ENCODE results near the gene FNBP1.
"Not testable (repeated sequence)": the region's sequence is repeated elsewhere in the genome, so short reads cannot be mapped to it uniquely, and the experiment has no call there.

Gene FNBP1

DNA sequence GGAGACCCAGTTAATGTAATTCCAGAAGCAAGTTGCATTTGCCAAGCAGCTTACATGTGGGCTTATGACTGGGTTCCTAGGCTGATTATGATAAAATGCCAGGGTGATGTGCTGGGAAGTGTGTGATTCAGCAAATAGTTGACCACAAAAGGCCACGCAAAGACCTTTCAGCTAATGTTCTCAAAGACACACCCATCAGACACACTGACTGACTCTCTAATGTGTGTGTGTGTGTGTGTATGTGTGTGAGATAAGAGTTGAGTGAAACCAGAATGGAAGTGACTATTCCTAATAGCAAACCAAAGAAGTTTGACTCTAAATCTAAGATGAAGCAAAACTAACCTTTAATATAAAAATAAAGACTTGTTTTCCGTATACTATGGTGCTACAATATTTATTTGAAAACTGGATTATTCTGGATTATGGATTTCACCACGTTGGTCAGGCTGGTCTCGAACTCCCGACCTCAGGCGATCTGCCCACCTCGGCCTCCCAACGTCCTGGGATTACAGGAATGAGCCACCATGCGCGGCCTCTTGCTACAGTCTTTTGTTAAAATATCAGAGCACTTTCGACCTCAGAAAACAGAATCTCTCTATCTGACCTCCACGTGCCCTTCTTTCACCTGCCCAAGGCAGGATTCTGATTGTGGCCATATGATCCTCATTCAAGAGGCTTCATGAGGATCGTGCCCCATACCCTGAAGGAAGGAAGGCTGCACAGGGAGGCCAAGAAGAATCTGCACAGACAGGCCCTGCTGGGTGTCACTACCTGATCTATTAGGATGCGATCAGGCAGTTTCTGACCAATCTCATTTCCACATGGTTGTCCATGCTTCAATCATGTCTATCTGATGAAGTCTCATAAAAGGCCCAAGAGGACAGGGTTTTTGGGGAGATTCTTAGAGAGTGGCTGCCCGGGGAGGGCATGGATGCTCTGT lies 132.1 kb downstream of the FNBP1 start:
- no peak for DNase-seq

DNA sequence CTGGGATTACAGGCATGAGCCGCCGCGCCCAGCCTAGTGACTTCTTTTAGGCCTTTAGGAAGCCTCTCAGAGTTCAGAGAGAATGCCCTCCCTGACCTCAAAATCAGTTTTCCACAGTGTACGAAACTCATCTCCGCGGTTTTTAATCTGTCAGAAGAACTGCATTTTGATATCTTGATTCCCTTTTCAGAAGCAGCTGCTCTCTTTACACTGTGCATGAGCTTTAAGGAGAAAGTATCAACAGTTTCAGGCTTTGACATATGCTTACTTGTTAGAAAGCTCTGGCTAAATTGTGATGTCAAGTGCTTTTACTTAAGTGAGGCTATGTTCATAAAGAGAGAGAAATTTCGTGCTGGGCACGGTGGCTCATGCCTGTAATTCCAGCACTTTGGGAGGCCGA lies 133.1 kb downstream of the FNBP1 start:
- no peak for DNase-seq

DNA sequence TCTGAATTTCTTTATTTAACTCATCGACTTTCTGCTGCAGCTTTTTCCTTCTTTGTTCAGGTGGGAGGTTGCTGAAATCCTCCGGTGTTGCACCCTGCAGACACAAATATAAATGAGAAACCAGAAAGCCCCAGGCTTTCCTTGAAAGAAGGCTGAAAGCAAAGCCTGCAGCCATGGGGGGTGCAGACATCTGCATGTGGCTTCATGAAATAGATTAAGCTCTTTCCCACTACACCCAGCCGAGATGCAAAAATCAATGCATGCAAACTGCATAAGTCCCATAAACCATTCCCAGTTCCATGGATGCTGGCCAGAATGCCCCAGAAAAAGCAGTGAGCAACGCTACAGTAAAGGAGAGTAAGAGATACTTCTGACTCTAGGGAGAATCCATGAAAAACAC lies 134.1 kb downstream of the FNBP1 start:
- DNase-seq, result no peak

DNA sequence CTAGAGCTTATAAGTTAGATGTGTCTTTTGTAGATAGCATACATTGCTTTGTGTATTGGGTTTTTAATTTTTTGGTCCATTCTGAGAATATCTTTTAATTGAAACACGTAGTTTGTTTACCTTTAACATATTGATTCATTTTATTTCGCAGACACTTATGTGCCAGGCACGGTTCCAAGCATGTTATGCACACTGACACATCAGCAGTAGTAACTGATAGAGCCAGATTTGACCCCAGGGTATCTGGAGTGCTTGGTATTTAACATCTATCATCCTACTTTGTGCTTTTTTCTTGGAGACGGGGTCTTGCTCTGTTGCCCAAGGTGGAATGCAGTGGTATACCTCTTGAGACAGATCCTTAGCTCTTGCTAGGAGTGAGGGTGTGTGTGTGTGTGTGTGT lies 135.8 kb downstream of the FNBP1 start:
- DNase-seq, result no peak

DNA sequence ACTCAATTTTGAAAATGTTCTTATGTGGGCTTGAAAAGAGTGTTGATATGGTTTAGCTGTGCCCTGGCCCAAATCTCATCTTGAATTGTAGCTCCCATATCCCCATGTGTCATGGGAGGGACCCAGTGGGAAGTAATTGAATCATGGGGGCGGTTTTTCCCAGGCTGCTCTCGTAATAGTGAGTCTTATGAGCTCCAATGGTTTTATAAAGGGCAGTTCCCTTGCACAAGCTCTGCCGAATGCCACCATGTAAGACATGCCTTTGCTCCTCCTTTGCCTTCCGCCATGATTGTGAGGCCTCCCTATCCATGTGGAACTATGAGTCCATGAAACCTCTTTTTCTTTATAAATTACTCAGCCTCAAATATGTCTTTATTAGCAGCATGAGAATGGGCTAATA lies 136.7 kb downstream of the FNBP1 start:
- DNase-seq, result no peak

DNA sequence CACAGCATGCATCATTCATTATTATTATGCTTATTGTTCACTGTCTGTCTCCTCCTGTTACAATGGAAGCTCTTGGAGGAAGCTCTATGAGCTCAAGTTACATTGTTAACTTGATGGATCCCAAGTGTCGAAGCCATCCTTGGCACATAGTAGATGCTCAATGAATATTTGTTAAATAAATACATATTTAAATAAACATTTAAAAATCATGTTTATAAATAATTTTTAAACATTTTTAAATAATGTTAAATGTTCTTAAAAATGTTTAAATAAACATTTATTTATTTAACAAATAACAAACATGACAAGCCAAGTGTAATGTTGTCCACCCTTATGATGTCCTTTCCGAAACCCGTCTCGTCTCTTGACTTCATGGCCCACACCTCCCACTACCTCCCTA lies 138.3 kb downstream of the FNBP1 start:
- DNase-seq, result no peak

DNA sequence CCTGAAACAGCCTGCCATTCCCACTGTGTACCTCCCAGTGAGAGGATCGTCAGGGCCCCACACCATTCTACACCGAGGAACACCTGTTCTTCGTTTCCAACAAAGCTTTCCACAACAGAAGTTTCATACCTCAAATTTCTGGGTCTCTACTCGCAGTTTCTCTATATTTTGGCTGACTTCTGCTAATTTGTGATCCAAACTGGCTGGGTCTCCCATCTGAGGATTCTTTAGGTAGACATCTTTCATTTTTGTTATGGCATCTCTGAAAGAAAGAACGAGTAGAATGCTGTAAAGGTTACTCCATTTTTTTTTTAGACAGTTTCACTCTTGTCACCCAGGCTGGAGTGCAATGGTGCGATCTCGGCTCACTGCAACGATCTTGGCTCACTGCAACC lies 140.3 kb downstream of the FNBP1 start:
- no peak for DNase-seq

DNA sequence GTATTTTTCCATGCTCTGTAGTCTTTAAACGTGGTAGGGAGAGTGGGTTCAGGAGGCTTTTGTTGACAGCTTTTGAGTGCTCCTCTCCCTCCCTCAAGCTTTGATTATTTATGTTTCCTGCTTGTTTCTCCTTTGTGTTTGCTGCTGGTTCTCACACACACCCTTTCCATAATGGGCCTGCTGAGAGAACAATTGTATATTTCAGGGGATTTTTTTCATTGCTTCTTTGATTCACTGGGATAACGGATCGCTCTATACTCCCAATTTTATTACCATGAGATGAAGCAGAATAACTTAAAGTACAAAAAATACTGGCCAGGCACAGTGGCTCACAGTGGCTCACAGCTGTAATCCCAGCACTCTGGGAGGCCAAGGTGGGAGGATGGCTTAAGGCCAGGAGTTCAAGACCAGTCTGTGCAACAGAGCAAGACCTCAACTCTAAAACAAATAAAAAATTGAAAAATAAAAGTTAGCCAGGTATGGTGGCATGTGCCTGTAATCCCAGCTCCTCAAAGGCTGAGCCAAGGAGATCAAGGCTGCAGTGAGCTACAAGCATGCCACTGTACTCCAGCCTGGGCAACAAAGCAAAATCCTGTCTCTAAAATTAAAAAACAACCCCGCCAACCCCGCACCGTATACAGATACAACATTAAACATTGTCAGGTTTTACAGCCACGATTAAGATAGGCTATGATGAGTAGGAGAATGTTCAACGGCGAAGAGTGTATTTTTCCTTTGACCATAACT lies 140.8 kb downstream of the FNBP1 start:
- DNase-seq, result no peak

DNA sequence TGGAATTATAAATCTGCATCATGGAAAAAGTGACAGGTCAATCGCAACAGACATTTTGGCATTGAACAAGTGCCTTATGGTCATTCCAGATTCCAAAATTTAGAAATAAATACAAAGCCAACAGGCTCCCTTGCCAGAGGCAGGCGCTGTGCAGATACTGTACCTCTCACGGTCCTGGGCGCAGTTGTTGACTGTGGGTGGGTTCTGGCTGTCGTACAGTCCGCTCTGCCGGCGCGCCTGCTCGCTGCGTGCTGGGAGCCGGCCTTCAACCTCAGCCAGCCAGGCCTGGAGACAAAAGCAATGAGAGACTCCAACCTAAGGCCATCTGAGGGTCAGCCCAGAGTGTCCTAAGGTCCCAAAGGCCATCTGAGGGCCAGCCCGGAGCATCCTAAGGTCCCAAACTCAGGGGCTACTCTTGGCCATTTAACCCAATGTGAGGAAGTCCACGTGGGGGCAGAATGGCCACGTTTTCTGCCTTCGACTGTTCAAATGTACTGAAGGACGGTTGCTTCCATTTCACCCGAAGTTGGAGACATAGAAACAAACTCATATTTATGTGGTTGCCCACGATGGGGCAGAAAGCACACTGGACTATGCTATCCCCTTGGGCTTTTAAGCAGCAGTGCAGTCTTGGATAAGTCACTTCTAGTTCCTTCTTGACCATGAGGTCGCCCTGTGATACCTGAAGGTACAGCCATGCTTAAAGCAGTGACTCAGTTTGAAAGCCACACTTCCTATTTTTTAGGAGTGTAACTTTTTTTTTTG lies 142.5 kb downstream of the FNBP1 start:
- DNase-seq, result no peak

DNA sequence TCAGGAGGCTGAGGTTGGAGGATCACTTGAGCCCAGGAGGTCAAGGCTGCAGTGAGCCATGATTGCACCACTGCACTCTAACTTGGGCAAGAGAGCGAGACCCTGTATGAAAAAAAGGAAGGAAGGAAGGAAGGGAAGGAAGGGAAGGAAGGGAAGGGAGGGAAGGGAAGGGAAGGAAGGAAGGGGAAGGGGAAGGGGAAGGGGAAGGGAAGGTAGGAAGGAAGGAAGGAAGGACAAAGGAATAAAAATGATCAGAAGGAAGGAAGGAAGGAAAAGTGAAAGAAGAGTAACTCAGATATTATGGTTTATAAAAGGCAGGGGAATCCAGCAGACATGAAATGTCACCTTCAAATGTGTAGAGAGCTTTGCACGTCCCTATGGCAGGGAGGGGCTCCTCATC lies 143.4 kb downstream of the FNBP1 start:
- no peak for DNase-seq

DNA sequence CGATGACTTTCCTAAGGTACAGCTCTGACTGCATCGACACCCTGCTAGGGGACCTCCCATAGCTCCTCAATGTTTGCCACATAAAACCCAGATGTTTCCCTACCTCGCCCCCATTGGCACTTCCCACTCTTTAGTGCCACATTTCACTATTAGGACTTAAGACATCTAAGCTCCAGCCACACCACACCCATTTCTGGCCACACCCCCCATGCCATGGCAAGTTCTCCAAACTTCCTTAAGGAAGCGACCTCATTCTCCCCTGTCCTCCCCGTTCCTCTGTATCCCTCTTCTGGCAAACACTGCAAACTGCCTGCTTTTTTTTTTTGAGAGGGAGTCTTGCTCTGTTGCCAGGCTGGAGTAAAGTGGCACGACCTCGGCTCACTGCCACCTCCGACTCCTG lies 144.8 kb downstream of the FNBP1 start:
- DNase-seq, result no peak

DNA sequence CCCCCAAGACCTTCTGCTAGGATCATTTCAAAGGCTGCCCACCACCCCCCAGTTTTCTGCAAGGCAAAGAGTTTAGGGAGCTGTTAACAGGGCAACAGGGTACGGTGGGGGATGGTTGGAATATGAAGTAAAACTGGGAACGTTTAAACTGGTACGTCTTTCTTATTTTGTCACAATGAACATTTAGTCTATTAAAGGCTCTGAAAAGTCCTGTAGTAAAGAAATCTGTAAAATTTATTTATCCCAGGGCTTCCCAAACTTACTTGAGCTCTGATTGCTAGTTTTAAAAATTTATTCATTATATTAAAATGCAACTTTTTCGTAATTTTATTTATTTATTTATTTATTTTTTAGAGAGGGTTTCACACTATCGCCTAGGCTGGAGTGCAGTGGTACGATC lies 145.7 kb downstream of the FNBP1 start:
- DNase-seq, result no peak

DNA sequence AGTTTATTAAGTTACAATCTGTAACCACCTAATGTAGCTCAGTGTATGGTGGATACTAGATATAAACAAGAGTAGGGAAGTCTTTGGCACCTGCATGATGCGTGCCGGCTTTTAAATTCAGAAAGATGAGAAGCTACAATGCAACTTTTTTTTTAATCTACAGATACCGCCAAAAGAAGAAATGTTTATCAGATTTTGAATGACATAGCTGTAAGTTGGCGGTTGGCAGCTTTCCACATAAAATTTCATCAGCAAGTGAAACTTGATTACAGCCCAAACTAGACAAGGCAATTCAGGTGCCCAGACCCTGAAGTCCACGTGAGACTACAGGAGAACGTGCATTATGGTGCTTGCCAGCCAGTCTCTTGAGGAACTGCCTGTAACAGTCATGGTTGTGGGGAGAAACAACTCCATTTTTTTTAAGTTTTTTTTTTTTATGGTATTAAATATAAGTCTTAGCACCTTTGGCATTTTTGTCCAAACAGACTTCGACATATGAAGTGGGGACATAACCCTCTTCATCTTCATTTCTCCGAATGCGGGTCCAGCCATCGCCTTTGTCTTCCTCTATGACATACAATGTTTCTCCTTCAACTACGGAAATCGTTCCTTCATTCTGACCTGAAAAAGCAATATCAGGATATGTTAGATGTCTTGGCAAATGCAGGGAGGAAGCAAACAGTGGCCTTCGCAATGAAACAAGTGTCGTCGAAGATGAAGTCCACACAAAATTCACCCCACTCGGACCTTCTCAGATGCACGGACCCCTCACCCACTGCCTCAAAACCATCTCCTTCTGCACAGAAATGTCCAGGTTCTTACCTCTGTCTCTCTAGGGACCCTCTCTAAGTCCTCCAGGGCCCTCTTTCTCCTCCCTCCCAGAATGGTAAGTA lies 147.4 kb downstream of the FNBP1 start:
- DNase-seq, result no peak

DNA sequence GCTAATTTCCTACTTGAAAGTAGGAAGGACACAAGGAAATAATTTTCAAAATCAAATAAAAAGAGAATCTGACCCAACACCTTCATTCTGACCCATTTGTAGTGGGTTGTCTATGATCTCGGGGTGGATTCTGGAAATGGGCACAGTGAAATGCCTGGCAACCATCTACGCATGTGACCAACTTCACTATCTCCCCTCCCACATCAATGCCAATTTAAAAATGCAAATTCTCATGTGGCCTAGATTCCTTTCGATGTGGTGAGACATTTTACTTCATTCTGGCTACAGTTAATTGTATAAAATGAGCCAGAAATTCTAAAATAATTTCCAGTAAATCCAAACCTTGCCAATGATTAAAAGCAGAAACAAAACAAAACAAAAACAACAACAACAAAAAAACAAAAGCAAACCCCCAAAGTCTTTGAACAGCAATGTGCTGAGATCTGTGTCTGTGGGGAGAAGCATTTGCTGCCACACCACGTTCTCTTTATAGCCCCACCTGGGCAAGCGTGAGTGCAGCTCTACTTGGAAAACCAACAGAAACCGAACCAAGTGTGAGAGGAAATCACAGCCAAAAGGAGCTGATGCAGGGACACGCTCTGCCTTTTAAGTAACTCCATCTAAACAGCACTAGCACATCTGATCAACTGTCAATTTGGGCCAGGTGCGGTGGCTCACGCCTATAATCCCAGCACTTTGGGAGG lies 148.7 kb downstream of the FNBP1 start:
- DNase-seq, result no peak

DNA sequence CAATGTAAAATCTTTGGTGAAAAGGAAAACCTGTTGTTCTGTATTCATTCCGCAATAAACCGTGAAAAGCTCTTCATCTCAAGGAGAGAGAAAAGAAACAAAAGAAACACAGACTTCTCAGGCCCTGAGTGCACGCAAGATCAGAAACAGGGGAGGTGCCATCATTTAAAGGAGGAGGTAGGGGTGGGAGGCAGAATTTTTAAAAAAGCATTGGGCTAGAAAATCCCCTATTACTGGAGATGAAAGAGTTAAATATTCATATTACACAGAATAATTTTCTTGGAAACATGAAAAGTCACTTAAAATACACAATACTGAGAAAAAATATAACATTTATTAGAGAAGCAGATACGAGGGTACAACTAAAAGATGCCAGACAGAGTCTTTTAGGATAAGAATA lies 151.4 kb downstream of the FNBP1 start:
- DNase-seq, result no peak

DNA sequence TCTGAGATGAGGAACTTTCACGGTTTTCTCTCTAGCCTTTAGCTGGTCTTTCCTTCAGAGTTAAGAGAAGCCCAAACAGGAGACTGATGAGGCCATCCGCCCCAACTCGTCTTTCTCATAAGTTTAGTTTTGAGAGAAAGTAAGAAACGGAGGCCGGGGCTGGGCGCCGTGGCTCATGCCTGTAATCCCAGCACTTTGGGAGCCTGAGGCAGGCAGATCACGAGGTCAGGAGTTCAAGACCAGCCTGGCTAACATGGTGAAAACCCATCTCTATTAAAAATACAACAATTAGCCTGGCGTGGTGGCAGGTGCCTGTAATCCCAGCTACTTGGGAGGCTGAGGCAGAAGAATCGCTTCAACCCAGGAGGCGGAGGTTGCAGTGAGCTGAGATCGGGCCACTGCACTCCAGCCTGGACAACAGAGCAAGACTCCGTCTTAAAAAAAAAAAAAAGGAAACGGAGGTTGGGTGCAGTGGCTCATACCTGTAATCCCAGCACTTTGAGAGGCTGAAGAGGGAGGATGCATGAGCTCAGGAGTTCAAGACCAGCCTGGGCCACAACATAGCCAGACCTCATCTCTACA lies 152.2 kb downstream of the FNBP1 start:
- DNase-seq, result not testable (repeated sequence)

DNA sequence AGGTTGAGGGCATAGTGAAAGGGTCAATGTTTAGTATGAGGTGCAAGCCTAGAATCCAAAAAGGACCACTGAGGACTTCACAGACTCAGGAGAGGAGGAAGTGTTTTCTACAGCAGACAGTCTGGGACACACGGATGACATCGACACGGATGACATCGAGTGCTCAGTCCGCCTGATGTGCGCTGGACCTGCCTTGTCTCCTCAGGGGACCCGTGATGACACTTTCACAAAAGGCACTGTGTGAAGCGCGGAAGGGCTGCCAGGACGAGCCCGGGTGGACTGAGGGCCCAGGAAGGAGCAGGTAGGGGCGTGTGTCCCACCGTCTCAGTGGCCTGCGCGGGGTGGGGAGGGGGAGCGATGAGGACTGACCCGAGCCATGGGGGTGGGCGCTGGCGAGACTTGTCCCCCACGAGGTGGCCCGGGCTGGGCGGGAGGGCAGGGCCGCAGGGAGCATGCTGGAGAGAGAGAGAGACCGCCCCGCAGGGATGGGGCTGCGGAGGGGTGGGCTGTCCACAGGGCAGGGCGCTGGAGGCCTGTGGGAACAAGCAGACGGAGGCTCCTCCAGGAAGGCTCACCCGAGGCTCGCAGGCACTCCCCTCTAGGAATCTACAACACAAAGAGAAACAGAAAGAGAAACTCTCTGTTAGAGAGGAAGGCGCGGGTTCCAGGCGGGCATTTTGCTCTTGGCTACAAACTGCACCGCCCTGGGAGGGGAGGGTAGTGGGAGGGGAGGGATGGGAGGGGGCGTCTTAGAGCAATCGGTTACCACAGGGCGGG lies 152.9 kb downstream of the FNBP1 start:
- no peak for DNase-seq

DNA sequence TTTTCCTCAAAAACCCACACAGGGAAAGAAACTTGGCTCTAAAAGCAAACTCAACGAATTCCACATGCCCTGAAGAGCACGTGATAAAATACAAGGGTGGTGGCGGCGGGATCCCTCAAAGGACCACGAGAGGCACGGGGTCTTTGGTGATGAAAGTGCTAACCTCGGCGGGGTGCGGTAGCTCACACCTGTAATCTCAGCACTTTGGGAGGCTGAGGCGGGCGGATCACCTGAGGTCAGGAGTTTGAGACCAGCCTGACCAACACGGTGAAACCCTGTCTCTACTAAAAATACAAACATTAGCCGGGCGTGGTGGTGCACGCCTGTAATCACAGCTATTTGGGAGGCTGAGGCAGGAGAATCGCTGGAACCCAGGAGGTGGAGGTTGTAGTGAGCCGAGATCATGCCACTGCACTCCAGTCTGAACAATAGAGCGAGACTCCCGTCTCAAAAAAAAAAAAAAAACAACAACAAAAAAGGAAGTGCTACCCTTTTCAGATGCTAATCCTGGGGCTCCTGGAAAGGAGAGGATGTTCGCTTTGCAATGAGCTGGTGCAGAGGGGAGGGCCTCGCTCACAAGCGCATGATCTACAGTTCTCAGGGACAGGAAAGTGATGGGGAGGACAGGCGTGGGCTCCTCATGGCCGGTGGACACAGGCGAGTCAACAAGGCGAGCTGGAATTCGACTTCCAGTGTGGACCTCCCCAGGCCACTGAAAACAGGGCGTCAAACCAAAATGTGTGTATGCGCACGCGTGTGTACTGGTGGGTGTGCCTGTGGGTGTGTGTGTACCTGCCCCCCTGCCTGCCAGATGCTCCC lies 153.7 kb downstream of the FNBP1 start:
- no peak for DNase-seq

DNA sequence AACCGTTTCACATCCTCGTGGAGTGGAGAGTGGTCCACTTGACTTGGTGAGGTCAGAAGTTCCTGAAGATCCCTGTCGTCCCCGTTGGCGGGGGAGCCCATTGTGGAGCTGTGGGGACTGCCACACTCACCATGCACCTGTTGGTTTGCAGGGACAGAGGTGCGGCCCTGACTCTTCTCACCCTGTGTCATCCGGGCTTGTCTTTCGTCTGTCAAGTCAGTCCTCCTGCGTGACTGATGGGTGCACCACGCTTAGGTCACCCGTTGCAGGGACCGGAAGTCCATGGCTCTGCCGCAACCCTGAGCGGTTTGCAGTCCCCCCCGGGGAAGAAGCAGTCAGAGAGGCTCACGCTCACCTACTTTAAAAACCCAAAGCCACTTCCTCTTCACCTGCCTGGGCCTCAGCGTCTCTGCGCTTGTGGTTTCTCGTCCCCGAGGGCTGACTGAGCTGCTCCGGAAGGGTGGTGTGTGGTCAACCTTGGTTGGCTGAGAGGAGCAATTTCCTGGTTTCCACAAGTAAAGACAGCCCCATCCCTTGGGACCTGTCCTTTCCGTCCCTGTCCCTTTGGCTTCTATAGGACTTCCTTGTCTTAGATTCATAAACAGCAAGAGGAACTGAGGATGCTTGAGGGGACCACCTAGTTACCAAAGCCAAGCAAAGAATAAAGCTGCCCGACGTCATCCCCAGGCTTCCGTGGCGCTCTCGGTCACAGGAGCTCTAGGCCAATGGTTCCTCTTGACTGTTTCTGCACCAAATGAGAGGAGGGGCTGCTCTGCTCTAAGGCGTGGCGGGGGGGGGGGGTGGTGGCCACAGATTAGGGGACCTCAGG lies 154.5 kb downstream of the FNBP1 start:
- DNase-seq, result no peak
